GM12878 (cell line): ENCODE results near the gene USP16. TPM values are rescaled to one million over a fixed set of nuclear protein-coding genes. Genes with fewer than 3 reads are reported as not detected.

Experiments used
- CBX5 ChIP-seq: sonication (generic); IDR thresholded peaks from 2 replicates; pipeline ENCODE4 v1.6.1; 2016; ENCODE audit warnings: low read depth, moderate library complexity, mild to moderate bottlenecking, inconsistent platforms
- ETV6 ChIP-seq, 2 experiments: fragments of 450-650 bp in 1 of 2; IDR thresholded peaks in 1 of 2; conservative IDR thresholded peaks in 1 of 2; 2 replicates each; pipeline ENCODE4 v1.6.1; 2014; ENCODE audit warnings: antibody characterized with exemption in 1 of 2, borderline replicate concordance in 1 of 2, low read depth in 1 of 2, mild to moderate bottlenecking in 1 of 2, moderate library complexity in 1 of 2
- FOXM1 ChIP-seq: IDR thresholded peaks from 2 replicates; pipeline ENCODE4 v1.6.1; 2012; ENCODE audit warnings: low read depth, mild to moderate bottlenecking, inconsistent platforms, low read length, moderate library complexity
- GABPA ChIP-seq: IDR thresholded peaks from 2 replicates; pipeline ENCODE4 v1.6.1; 2014; ENCODE audit warnings: antibody characterized with exemption, low read depth, mild to moderate bottlenecking, inconsistent platforms
- HDAC2 ChIP-seq: fragments of 200-600 bp; sonication (generic); IDR thresholded peaks from 2 replicates; pipeline ENCODE4 v1.6.1; 2017
- IRF3 ChIP-seq: fragments of 450-650 bp; IDR thresholded peaks from 2 replicates; pipeline ENCODE4 v1.6.1; 2014; ENCODE audit warnings: mild to moderate bottlenecking
- IRF4 ChIP-seq: IDR thresholded peaks from 2 replicates; pipeline ENCODE4 v1.6.1; 2011; ENCODE audit warnings: low read depth, low read length
- MTA3 ChIP-seq: IDR thresholded peaks from 2 replicates; pipeline ENCODE4 v1.6.1; 2012; ENCODE audit warnings: low read length, inconsistent platforms, borderline replicate concordance
- NFXL1 ChIP-seq: fragments of 450-650 bp; IDR thresholded peaks from 2 replicates; pipeline ENCODE4 v1.6.1; 2017; ENCODE audit warnings: antibody characterized with exemption, mild to moderate bottlenecking, borderline replicate concordance
- NFYA ChIP-seq: IDR thresholded peaks from 2 replicates; pipeline ENCODE4 v1.6.1; 2011; ENCODE audit warnings: low read depth, mild to moderate bottlenecking, low read length, improper control_type of control experiment, borderline replicate concordance
- NRF1 ChIP-seq: conservative IDR thresholded peaks from 2 replicates; pipeline ENCODE4 v1.6.1; 2011; ENCODE audit warnings: mild to moderate bottlenecking, low read depth, low read length, improper control_type of control experiment
- RCOR1 ChIP-seq: conservative IDR thresholded peaks from 2 replicates; pipeline ENCODE4 v1.6.1; 2012; ENCODE audit warnings: low read depth, low read length, improper control_type of control experiment
- SMARCA5 ChIP-seq: fragments of 450-650 bp; IDR thresholded peaks from 2 replicates; pipeline ENCODE4 v1.6.1; 2017; ENCODE audit warnings: mild to moderate bottlenecking
- ZBTB11 ChIP-seq: fragments of 450-650 bp; formaldehyde crosslinking; IDR thresholded peaks from 2 replicates; pipeline ENCODE4 v1.5.0; 2022; ENCODE audit warnings: mild to moderate bottlenecking, missing genetic modification characterization
- ZBTB4 ChIP-seq: fragments of 450-650 bp; formaldehyde crosslinking; IDR thresholded peaks from 2 replicates; pipeline ENCODE4 v1.4.0; 2022; ENCODE audit warnings: mild to moderate bottlenecking, moderate library complexity
- ZNF207 ChIP-seq: fragments of 450-650 bp; IDR thresholded peaks from 2 replicates; pipeline ENCODE4 v1.6.1; 2014; ENCODE audit warnings: antibody characterized with exemption, mild to moderate bottlenecking, borderline replicate concordance
- ZNF217 ChIP-seq: fragments of 450-650 bp; IDR thresholded peaks from 2 replicates; pipeline ENCODE4 v1.6.1; 2017; ENCODE audit warnings: antibody characterized with exemption, mild to moderate bottlenecking
- polyA plus RNA-seq, 11 experiments: library from polyadenylated mRNA; depleted of rRNA in 4 of 11; unstranded in 6 of 11; stranded (reverse) in 5 of 11; fragments of >200 nt; fragmentation: Nextera tagmentation in 4 of 11; fragmentation: Illumina TruSeq in 1 of 11; extraction: Ambion mirVana in 4 of 11; extraction: Trizol in 1 of 11; gene quantifications; 1 replicate in 1 of 11; 2 replicates in 10 of 11; pipeline versions ENCODE4 v1.2.1 to v1.2.3, GENCODE V29; 2011 to 2016; ENCODE audit warnings: inconsistent platforms in 2 of 11, missing spikeins in 2 of 11, low read depth in 1 of 11
- total RNA-seq, 4 experiments: library from RNA; depleted of rRNA in 3 of 4; stranded (reverse); fragments of >200 nt in 3 of 4; fragmentation: Illumina TruSeq in 1 of 4; extraction: Trizol in 1 of 4; gene quantifications; 2 replicates each; pipeline versions ENCODE4 v1.2.1 to v1.2.3, GENCODE V29; 2013 to 2021
- TF ChIP-seq, protein P1 (sequence below): IDR thresholded peaks from 2 replicates; pipeline ENCODE4 v1.6.1; 2011; ENCODE audit warnings: low read depth, low read length, improper control_type of control experiment, borderline replicate concordance
- TF ChIP-seq, protein P2 (sequence below): fragments of 450-650 bp; IDR thresholded peaks from 2 replicates; pipeline ENCODE4 v1.6.1; 2017; ENCODE audit warnings: borderline replicate concordance

The USP16 gene
- total and polyA plus RNA-seq, 10 of the 15 experiments (the other 5 are each of a cell fraction or from before 2014, with no cell fraction given), result 29.5 to 68.7 (median 52.3) TPM

- no peak for TF ChIP-seq IRF3
- TF ChIP-seq ZNF207, result peak; percentile 87; the same call in 1 of the 2 replicates
- TF ChIP-seq NFXL1, result no peak
- TF ChIP-seq, protein P1, sequence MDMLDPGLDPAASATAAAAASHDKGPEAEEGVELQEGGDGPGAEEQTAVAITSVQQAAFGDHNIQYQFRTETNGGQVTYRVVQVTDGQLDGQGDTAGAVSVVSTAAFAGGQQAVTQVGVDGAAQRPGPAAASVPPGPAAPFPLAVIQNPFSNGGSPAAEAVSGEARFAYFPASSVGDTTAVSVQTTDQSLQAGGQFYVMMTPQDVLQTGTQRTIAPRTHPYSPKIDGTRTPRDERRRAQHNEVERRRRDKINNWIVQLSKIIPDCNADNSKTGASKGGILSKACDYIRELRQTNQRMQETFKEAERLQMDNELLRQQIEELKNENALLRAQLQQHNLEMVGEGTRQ, result no peak
- TF ChIP-seq CBX5, result peak; percentile 41; the same call in 1 of the 2 replicates
- TF ChIP-seq ZNF217, result no peak
- no peak for TF ChIP-seq HDAC2
- no peak for TF ChIP-seq SMARCA5
- 0 out of 4 replicates have a peak, but pooled peaks of 1 of the 2 experiments have one; percentile 46 for TF ChIP-seq ETV6 (conservative IDR thresholded peaks at IDR 0.05 in 1 of 2, IDR thresholded peaks at IDR 0.05 in 1 of 2; ENCODE audit: borderline replicate concordance in 1 of 2, low read depth in 1 of 2)
- TF ChIP-seq, protein P2, sequence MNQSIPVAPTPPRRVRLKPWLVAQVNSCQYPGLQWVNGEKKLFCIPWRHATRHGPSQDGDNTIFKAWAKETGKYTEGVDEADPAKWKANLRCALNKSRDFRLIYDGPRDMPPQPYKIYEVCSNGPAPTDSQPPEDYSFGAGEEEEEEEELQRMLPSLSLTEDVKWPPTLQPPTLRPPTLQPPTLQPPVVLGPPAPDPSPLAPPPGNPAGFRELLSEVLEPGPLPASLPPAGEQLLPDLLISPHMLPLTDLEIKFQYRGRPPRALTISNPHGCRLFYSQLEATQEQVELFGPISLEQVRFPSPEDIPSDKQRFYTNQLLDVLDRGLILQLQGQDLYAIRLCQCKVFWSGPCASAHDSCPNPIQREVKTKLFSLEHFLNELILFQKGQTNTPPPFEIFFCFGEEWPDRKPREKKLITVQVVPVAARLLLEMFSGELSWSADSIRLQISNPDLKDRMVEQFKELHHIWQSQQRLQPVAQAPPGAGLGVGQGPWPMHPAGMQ, result peak; percentile 89
- TF ChIP-seq FOXM1, result 0 out of 2 replicates have a peak, but pooled peaks have one; percentile 15
- no peak for TF ChIP-seq NFYA
- no peak for TF ChIP-seq ZBTB4 (CRISPR knock-in tag)
- TF ChIP-seq MTA3, result no peak
- TF ChIP-seq GABPA, result 0 out of 2 replicates have a peak, but pooled peaks have one; percentile 50
- no peak for TF ChIP-seq ZBTB11 (CRISPR knock-in tag)
- peak; percentile 8; the same call in 1 of the 2 replicates for TF ChIP-seq IRF4
- peak; percentile 99 for TF ChIP-seq RCOR1
- TF ChIP-seq NRF1, result peak; percentile 80
Measured at GRCh38 chr21:29073222-29074006, 48.9 kb downstream of the USP16 start, which contains the start of gene CCT8 (continued).
